CD4-positive, alpha-beta T cell treated with Interleukin-21 for 1 hour (primary cell): Measurements from ENCODE around the gene MYBL2.
A peak's percentile ranks its signal among the peaks of the same experiment; 100 is the strongest.

Source experiments
- DNase-seq: peaks from one replicate; pipeline ENCODE4 v3.0.0-alpha.2; 2020

MYBL2 gene

DNA sequence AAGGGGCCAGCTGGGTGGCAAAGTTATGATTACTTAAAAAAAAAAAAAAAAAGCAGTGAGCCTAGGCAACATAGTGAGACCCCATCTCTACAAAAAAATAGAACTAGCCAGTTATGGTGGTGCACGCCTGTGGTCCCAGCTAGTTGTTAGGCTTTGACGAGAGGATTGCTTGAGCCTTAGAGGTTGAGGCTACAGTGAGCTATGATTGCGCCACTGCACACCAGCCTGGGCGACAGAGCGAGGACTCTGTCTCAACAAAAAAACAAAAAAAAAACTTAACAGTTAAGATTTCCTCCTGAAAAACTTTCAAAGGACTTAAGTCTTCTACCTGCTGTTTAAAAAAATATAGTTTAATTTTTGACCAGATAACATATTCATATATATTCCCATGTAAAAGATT lies 57.5 kb downstream of the MYBL2 start:
- no peak for DNase-seq

DNA sequence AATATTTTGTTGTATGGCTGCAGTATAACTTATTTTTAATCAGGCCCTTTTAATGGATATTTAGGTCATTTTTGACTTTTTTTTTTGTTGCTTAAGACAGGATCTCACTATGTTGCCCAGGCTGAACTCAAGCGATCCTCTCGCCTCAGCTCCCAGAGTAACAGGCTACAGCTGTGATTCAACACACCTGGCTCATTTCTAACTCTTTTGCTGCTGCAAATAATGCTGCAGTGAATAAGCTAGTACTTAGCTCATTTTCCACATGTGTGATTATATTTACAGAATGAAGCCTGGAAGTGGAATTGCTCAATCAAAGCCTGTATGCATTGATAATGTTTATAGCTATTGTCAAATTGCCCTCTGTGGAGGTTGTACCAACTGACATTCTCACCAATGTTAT lies 58.8 kb downstream of the MYBL2 start:
- no peak for DNase-seq

DNA sequence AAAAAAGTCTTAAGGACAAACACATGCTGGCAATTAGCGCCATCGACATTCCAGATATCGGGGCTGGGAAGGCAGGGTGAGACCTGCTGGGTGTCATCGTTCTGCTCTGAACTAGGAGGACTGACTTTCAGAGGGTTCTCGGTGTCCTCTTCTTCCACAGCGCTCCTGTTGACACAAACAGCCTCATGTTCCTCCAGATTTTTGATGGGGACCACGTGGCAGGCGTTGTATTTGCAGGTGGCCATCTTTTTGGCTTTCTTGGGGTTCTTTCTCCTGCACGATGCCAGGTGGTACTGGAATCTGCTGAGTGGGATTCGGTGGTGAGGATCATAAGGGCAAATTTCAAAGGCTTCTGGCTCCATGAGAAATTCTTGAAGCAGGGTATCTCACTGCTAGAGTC lies 59.4 kb downstream of the MYBL2 start:
- DNase-seq = no peak

DNA sequence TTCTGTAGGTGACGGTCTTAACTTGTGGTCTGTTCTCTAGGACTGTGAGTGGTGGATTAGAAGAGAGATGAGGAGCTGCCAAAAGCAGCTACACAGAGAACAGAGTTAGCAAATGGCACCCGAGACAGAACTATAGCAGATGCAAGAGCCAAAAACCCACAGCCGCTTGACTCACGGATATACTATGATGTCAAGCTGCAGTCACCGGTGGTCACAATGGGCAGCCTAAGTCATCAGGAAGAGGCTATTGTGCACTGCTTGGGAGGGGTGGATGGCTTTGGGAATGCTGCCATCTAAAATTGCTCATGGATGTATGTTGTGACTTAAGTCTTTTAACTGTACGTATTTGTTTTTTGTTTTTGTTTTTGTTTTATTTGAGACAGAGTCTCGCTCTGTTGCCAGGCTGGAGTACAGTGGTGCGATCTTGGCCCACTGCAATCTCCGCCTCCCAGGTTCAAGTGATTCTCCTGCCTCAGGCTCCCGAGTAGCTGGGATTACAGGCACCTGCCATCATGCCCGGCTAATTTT lies 60.0 kb downstream of the MYBL2 start, which contains the start of gene GTSF1L:
Gene GTSF1L, minus strand, starts transcription at position 192 of the 528 bp plus-strand sequence. CDS start 308 bp downstream, outside the sequence.
- no peak for DNase-seq

DNA sequence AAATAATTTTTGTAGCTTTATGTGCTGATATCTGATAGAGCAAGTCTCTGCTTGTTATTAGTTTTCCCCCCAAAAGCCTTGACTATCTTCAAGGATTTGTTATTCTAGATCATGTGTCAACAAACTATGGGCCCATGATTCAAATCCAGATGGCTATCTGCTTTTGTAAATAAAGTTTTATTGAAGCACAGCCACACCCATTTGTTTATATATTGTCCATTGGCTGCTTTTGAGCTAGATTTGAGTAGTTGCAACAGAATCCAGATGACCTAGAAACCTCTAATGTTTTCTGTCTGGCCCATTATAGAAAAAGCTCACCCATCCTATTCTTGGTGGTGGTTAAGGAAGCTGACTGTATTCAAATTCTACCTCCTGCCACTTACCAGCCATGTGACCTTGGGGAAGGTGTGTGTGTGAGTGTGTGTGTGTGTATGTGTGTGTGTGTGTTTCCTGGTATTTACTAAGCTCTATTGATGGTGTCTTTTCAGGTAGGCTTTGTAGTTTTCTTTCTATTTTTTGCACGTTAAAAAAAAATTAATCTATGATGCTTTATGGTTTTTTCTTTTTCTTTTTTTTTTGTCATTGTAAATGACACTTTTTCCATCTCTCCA lies 61.2 kb downstream of the MYBL2 start:
- DNase-seq = peak; percentile 61

GRCh38 chr20:43728686-43729255 lies 61.9 kb downstream of the MYBL2 start:
- no peak for DNase-seq

- no peak for DNase-seq
Observed at GRCh38 chr20:43731469-43731868, 64.6 kb downstream of the MYBL2 start.

GRCh38 chr20:43731927-43732326 lies 65.0 kb downstream of the MYBL2 start:
- DNase-seq = no peak

DNA sequence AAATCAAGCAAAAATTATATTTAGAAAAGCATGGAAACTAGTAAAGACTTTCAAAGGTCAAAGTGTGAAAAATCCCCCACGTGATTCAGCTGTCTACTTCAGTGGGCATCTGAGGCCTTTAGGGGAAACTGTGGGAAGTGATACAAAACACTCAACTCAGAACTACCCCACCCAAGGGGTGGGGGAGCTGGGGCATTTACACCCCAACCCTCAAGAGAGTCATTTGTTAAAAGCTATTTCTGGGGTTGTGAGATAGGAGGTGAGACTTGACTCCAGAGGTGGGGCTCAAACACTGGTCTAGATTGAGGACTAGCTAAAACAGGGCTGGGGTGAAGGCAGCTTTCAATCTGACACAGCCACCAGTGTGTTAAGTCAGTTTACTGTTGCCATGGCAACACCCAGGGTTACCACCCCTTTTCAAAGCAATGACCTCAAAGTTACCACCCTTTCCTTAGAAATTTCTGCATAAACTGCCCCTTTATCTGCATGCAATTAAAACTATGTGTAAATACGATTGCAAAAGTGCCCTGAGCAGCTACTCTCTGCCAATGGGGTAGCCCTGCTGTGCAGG lies 69.8 kb downstream of the MYBL2 start:
- DNase-seq = peak; percentile 30

GRCh38 chr20:43737925-43738324 lies 71.0 kb downstream of the MYBL2 start:
- no peak for DNase-seq

DNA sequence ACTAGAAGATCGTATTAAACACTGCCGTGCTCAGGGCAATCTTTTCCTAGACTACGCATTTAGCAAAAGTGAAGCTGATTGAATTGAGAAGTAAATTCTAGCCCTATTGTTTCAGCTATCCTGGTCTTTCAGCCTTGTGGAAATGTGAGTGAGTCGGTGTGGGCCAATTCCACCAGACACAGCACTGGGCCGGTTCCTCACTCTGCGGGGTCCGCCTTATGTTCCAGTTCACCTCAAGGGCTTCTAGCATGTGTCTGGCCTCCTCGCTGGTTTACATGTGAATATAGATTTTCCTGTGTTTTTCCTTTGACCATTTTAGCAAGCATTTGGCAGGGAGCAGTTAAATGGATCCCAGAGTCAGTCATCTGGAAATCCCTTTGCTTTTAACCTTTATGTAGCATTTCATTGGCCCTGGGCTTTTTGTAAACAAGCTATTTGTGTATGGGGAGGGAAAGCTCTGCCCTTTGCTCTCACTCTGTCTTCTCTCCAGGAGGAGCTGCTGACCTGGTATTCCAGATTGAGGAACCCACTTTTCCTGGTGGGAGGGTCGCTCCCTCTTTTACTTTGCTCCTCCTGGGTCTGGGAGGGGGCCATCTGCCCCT lies 72.3 kb downstream of the MYBL2 start:
- DNase-seq = no peak

- DNase-seq = no peak
Observed at GRCh38 chr20:43740642-43741041, 73.7 kb downstream of the MYBL2 start.

GRCh38 chr20:43744151-43744611 lies 77.3 kb downstream of the MYBL2 start:
- DNase-seq = no peak

DNA sequence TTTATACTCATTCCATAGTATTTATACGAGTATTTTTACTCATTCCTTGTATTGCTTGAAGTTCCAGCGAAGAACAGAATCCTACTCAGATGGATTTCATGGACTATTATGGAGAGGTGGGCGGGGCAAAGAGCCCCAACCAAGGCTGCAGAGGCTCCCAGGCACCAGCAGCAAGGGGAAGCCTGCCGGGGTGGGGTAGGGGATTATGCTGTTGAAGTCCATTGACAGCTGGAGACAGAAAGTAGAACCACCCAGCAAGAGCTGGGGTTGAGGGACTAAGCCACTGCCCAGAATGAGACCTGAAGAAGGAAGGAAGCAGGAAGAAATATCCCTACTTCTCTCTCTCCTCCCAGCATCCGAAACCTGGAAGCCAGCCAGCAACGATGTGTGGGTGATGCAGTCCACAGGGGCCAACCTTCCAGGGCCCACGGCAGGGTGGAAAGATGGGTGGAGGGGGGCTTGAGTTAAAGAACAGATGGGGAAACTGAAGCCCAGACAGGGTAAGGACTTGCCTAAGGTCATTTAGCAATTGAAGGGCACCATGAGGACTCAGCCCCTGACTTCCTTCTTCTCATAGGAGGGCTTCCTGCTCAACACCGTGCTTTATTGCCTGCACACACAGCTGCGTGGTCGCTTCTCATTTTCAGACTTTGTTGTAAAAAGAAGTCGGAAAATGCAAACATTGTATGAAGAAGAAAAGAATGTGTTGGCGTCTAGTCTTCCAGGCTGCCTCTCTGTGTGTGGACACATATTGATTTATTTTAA lies 78.2 kb downstream of the MYBL2 start:
- DNase-seq = no peak

DNA sequence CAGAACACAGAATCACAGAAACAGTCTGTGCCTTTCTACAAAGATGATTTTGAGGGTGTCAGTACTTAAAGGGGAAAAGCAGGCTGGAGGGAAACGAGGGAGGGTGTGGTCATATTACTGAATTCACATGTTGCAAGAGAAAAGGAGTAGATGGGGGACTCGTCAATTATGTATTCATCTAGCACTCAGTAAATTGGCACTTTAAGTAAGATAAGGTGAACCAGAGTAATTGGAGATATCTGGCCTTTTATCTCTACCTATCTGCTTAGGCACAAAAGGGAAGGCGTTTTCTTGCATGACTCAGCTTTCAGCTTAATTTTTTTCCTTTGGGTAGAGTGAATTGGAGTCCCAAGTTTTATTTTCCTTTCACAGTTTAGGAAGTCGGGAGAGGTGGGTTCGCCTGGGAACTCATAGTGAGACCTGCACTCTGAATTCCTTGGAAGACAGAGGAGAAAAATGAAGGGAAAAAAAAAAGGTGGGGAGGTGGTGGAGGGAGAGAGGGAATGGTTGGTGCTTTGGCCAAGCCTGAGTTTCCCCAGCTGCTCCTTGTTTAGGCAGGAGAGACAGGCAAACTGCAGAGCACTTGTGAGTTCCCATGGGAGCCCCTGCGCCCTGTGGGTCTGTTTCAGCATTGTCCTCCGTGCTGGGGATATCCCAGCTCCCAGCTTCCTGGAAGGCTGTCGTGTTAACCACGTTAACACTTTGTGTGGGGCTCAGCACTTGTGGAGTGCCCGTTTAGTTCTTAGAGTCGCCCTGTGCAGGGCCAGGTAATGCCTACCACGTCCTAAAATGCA lies 79.6 kb downstream of the MYBL2 start:
- DNase-seq = no peak

DNA sequence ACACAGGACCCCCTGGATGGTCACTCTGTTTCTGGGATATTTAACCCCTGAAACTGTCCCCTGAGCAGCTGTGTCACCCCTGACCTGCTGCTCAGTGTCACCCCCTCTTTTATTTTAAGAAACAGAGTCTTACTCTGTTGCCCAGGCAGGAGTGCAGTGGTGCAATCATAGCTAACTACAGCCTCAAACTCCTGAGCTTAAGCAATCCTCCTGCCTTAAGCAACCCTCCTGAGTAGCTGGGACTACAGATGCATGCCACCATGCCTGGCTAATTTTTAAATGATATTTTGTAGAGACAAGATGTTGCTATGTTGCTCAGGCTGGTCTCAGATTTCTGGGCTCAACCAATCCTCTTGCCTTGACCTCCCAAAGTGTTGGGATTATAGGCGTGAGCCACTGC lies 81.4 kb downstream of the MYBL2 start:
- no peak for DNase-seq

GRCh38 chr20:43749734-43750294 lies 82.9 kb downstream of the MYBL2 start:
- DNase-seq = peak; percentile 69

- no peak for DNase-seq
Observed at GRCh38 chr20:43750774-43751166, 83.9 kb downstream of the MYBL2 start.

DNA sequence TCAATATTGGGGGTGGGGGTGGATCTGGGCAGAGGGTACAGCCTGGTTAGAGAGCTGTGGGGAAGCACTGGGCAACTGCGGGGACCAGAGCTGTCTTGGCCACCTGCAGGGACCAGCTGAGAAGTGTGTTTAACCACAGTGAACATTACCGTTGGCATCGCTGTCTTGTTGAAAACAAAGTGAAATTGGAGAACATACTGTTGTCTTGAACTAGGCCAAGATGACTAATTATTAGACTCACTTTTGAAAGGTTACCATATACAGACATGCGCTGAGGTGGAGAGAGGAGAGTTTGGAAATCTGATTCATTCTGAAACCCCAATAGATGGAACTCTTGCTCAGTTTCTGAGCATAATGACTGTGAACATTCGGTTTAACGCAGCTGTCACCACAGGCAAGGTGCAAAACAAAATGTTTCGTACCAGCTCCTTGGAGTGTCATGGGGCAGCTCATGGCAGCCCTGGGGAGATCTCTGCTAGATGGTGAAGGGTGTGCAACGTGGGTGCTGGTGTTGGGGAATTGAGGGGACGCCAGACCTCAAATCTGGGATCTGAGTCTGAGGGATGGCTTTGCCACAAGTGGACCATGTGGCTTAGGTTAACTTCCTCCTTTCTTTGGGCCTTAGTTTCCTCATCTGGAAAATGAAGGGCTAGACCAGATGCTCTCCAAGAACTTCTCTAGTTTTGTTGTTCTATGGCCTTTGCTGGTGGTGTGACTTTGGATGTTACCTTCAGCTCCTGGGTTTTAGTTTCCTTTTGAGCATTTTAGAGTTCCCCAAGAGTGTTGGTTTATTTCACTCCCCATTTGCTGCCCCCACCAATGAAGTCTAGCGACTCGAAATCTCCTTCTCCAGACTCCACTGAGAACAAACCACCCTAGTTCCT lies 84.5 kb downstream of the MYBL2 start:
- DNase-seq = peak; percentile 18

GRCh38 chr20:43752051-43752360 lies 85.1 kb downstream of the MYBL2 start:
- DNase-seq = no peak
